ENCODE data around the gene NECAP2. TPM values are rescaled to one million over a fixed set of nuclear protein-coding genes. Genes with fewer than 3 reads are reported as not detected.

The NECAP2 gene
- total and polyA plus RNA-seq, 10 of the 15 experiments (the other 5 are each of a cell fraction or from before 2014, with no cell fraction given) = 16.3 to 98.0 (median 57.4) TPM

- in situ Hi-C loops (cut with MboI) = no loop called here
- WGBS (ENCODE audit: insufficient coverage, insufficient replicate concordance, low lambda C conversion rate, missing lambda C conversion rate) = 100% methylated on average over 2 of the region's 2 CpGs
- SMC1A ChIA-PET (ENCODE audit: uncharacterized antibody, unreplicated experiment) = interaction anchor here (2.2 to 4.6 kb wide), 3 partner anchors 12 to 52 kb away, joined by 8 to 30 read pairs (median 16); no protein-coding TSS in a partner anchor
- Histone ChIP-seq H2AFZ (ENCODE audit: control insufficient read depth, low read depth, low read length) (no peak overlapping the region), H3K4me1 (ENCODE audit: control insufficient read depth, insufficient read depth, low read length) (peaks cover 16% of the 10 kb centered on the region; the same call in 1 of the 2 replicates), H3K79me2 (ENCODE audit: control insufficient read depth, insufficient read depth, low read length) (peaks cover 32% of the 10 kb centered on the region), H3K27me3 (replicated peaks in 1 of 2; ENCODE audit: control insufficient read depth in 2 of 2, insufficient read depth in 2 of 2, low read length in 1 of 2) (no peaks in the 10 kb centered on the region), H3K36me3 (ENCODE audit: control insufficient read depth in 2 of 2, insufficient read depth in 2 of 2, low read length in 1 of 2) (peaks cover 0 to 5% of the 10 kb centered on the region in 2 experiments; a peak in 2 of 4 replicates), H3K9ac (ENCODE audit: control insufficient read depth, insufficient read depth, low read length) (no peak overlapping the region), H4K20me1 (ENCODE audit: control insufficient read depth, insufficient read depth) (no peaks in the 10 kb centered on the region), H3K27ac (ENCODE audit: control insufficient read depth, insufficient read depth) (no peak overlapping the region), H3K4me2 (ENCODE audit: control insufficient read depth, insufficient read depth) (no peak overlapping the region), H3K4me3 (no peak overlapping the region), H3K9me3 (replicated peaks; ENCODE audit: control insufficient read depth, insufficient read depth, low read length) (no peaks in the 10 kb centered on the region)
- no TSS peak for BruUV-seq (replicated peaks)
- no peak for DNase-seq (ENCODE audit: low read depth, low spot score)
- no peak for FAIRE-seq
- RAD21 ChIA-PET (ENCODE audit: unreplicated experiment) = interaction anchor here (0.7 kb wide), 1 partner anchor 11 kb away, joined by 3 read pairs; no protein-coding TSS in a partner anchor
- POLR2A ChIA-PET = interaction anchor here (0.6 to 0.9 kb wide), 2 partner anchors 11 to 366 kb away, joined by 3 read pairs; no protein-coding TSS in a partner anchor
- intact Hi-C loops (cut with micrococcal nuclease; ENCODE audit: unreplicated experiment) = no loop called here
- CTCF ChIA-PET = interaction anchor here (1.6 to 6.9 kb wide), 5 partner anchors 12 to 87 kb away, joined by 4 to 50 read pairs (median 12); partner anchors contain the start of gene FBXO42
- ATAC-seq = no peak
- TF ChIP-seq CHD4 (IDR thresholded peaks at IDR 0.05) = no peak
- no peak for TF ChIP-seq FOXM1 (IDR thresholded peaks at IDR 0.05; ENCODE audit: low read depth, low read length)
- TF ChIP-seq SMAD5 (IDR thresholded peaks at IDR 0.05; ENCODE audit: low read depth) = no peak
- no peak for TF ChIP-seq HDGF (IDR thresholded peaks at IDR 0.05)
- no peak for TF ChIP-seq ZNF207 (IDR thresholded peaks at IDR 0.05; ENCODE audit: borderline replicate concordance)
- TF ChIP-seq RELB (IDR thresholded peaks at IDR 0.05; ENCODE audit: low read depth) = no peak
- no peak for TF ChIP-seq NFYB (IDR thresholded peaks at IDR 0.05; ENCODE audit: insufficient read depth, low read depth, low read length)
- TF ChIP-seq CHD1 (IDR thresholded peaks at IDR 0.05; ENCODE audit: low read depth, low read length) = no peak
- TF ChIP-seq BHLHE40 (IDR thresholded peaks at IDR 0.05; ENCODE audit: borderline replicate concordance in 1 of 2, low read depth in 2 of 2, low read length in 1 of 2) = no peak
- TF ChIP-seq POLR2A (IDR thresholded peaks at IDR 0.05; ENCODE audit: low read depth, low read length) = no peak
- TF ChIP-seq TCF12 (IDR thresholded peaks at IDR 0.05; ENCODE audit: low read depth, low read length) = no peak
- TF ChIP-seq KAT2A (conservative IDR thresholded peaks at IDR 0.05; ENCODE audit: control insufficient read depth, low read depth, low read length) = no peak
- no peak for TF ChIP-seq STAT3 (IDR thresholded peaks at IDR 0.05; ENCODE audit: low read depth, low read length)
- no peak for TF ChIP-seq SIX5 (IDR thresholded peaks at IDR 0.05; ENCODE audit: low read depth, low read length, severe bottlenecking)
- TF ChIP-seq WRNIP1 (IDR thresholded peaks at IDR 0.05; ENCODE audit: borderline replicate concordance, low read depth, low read length) = no peak
- no peak for TF ChIP-seq NFYA (IDR thresholded peaks at IDR 0.05; ENCODE audit: borderline replicate concordance, low read depth, low read length)
- no peak for TF ChIP-seq PKNOX1 (IDR thresholded peaks at IDR 0.05)
- TF ChIP-seq MLLT1 (IDR thresholded peaks at IDR 0.05) = no peak
- no peak for TF ChIP-seq RELA (IDR thresholded peaks at IDR 0.05; ENCODE audit: borderline replicate concordance, partially characterized antibody)
- no peak for TF ChIP-seq MYB (IDR thresholded peaks at IDR 0.05; ENCODE audit: borderline replicate concordance, low read depth, low read length)
These were observed 1.6 kb upstream of the NECAP2 start for GRCh38 chr1:16438924-16439323.

Measured in GM12878 (cell line).